Tongue (tissue), 2 donors: ENCODE measurements around the gene ASTN1. TPM values are rescaled to one million over a fixed set of nuclear protein-coding genes. Genes with fewer than 3 reads are reported as not detected.

ENCODE experiments used
- DNase-seq: peaks from one replicate; pipeline ENCODE4 v3.0.0-alpha.2; 2015
- total RNA-seq: library from RNA; depleted of rRNA; stranded (reverse); fragments of >200 nt; gene quantifications from one replicate; pipeline ENCODE4 v1.2.3, GENCODE V29; 2014

The ASTN1 gene
- total RNA-seq, 1 donor from 2014 or later: 5.0 TPM

DNA sequence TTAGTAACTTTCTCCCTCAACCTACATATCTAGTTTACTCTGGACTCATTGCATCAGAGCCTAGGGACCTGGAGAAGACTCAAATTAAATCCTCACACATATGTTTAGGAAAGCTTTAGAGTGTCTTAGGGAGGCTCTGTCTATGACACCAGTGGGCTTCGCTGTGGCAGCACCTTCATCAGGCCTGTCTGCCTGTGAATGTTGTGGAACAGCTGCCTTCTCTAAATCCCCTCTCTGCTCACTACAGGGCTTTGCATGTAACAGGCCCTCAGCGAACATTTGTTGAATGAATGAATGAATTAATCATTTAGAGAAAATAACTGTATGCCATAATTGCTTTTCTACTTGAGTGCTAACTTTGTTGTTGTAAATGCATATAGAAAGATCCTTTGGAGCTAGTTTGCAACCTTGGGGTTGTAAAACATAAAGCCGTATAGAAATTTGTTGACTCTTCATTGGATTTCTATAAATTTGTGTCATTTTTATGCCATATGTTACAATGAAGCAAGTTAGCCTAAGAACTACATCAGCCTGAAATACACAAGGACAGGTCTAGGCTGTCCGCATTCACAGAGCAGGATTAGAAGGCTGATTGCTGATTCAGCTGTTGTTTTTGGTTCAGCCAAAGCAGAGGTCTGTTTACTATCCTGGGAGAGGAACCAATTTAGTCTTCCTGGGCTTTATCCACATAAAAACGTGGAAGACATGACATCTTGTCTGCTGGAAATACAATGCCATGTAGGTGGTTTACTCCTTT is 238.0 kb downstream of the ASTN1 start:
- peak; percentile 48 for DNase-seq

DNA sequence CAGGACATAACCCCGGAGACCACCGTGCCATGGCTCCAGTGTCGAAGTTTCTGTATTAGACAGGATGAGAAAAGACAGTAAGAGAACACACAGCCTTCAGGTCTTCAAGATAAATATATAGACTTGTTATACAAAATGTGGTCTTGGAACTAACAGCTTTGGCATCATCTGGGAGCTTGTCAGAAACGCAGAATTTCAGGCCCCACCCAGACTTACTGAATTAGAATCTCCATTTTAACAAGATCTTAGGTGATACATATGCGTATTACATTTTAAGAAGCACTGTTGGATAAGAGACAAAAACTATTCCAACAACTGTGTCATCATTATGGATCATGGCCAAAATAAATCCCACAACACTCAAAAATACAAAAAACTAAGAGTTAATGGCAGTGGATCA is 239.3 kb downstream of the ASTN1 start:
- no peak for DNase-seq

DNA sequence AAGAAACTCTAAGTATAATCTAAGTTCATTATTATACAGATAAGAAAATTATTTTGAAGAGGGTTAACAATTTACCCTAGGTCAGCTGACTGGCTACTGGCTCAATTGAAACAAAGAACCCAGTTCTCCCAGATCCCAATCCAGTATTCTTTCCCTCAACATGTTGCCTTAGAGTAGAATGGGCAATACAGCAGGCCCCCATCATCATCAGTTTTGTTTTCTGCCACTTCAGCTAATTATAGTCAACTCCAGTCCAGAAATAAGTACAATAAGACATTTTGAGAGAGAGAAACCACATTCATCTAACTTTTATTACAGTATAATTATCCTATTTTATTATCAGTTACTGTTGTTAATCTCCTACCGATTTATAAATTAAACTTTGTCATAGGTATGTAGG is 241.2 kb downstream of the ASTN1 start:
- DNase-seq: no peak

DNA sequence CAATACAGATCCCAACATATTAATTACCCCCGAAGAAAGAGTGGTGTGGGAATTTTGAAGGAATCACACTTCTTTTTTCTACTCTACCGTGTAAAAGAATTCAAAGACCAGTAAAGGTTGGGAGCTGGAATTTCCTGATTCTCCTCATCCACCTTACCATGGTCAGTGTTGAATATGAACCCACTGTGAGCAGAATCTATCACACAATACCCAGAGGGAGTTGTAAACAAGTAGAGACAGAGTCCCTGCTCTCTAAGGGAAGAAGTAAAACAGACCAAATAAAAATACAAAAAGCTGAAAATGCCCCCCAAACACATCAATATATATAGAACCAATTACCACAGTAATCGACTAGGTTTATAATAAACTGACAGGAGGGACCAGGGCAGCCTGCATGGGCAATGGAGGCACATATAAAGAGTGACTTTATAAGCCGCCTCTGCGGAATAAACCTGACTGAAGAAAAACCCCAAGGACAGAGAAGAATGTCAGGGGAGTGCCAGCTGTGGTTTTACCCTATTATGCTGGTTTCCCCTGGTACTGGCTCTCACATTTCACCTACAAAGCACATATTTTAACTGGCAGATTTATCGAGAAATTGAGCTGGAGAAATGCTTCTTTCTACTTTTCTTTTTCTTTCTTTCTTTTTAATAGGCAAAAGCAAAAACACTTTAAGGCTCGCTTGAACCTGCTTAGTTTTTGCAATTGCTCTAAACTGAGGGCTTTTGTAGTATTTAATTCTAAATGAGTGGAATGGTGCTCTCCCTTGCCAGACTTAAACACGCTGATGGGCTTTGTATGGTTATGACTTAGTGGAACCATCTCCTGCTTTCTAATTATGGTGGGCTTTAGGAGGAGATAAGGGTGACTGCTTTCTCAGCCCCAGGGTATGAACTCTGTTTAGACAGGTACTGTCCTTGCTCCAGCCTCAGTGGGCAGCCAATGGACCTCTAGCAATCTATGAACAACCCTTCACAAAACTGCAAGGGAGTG is 244.8 kb downstream of the ASTN1 start:
- DNase-seq: no peak

DNA sequence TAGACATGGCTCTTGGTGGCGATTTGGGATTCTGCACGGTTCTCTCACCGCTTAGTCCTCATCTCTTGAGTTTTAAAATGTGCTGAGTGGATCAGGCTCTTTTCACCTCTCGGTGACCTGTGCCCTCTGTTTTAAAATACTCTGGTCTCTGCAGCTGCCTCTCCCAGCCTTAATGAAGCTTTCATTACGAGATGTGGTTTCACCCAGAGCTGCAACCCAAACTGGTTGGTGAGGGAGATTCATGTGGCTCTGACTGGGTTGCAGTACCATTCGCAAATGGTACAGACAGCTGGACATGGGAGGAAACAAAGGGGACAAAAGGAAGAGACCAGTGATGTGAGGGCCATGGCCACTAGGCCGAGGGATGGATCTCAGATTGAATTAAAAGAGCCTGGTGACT is 258.9 kb downstream of the ASTN1 start:
- no peak for DNase-seq

DNA sequence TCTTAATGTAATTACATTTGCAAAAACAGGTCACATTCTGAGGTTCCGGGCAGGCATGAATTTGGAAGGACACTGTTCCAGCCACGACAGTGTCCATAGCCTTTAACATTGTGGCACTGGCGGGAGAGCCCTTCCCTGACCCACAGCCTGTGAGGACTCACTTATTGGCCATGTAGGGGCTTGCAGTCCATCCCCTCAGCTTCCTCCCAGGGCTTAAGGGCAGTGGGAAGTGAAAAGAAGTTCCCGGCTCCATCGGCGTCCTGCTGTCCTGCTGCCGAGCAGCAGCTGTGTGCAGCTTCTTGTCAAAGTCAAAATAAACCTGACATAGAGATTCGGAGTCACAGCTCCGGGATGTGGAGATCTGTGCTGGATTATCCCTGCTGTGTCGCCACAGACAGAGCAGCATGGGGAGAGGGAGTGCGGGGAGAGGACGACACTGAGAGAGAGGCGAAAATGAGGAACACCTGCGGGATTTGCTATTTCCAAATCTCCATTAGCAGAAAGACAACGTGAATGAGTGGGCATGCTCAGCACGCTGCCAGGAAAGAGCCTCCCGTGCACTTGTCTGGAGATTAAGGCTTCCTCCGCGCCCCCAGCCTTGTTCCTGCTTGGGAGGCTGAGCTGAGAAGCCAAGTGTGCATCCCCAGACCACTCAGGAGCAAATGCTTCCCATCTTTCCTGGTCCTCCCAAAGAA is 260.3 kb downstream of the ASTN1 start:
- DNase-seq: peak; percentile 37

DNA sequence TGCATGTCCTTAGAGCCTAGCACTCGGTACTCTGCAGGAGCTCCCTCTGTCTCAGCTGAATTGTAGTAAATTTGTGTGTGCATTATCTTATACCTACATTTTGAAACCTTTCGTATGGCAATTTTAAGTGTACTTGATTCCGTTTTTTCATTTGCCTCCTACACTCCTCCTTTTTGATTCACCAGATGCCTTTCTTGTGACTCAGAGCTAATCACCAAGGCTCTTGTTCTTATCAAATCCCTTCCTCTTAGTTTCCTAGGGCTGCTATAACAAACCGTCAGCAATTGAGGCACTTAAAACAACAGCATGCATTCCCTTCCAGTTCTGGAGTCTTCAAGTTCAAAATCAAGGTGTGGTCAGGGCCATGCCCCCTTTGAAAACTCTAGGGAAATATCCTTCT is 261.0 kb downstream of the ASTN1 start:
- DNase-seq: no peak

DNA sequence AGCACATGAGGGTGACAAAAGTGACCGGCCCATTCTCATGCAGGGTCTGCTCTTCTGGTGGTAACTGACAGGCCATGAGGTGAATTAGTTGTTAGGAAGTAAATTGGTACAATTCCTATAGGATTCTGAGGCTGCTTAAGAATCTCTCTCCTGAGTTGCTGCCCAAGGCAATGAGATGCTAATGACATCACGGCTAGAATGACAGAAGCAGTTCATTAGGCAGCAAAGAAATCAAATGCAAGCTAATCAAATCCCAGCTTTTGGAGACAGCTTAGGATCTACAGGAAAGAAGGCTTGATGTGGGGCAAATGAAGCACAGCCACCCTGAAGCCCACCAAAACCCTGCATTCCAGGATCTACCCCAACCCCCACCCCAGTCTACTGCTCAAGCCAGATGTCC is 265.2 kb downstream of the ASTN1 start:
- DNase-seq: no peak

DNA sequence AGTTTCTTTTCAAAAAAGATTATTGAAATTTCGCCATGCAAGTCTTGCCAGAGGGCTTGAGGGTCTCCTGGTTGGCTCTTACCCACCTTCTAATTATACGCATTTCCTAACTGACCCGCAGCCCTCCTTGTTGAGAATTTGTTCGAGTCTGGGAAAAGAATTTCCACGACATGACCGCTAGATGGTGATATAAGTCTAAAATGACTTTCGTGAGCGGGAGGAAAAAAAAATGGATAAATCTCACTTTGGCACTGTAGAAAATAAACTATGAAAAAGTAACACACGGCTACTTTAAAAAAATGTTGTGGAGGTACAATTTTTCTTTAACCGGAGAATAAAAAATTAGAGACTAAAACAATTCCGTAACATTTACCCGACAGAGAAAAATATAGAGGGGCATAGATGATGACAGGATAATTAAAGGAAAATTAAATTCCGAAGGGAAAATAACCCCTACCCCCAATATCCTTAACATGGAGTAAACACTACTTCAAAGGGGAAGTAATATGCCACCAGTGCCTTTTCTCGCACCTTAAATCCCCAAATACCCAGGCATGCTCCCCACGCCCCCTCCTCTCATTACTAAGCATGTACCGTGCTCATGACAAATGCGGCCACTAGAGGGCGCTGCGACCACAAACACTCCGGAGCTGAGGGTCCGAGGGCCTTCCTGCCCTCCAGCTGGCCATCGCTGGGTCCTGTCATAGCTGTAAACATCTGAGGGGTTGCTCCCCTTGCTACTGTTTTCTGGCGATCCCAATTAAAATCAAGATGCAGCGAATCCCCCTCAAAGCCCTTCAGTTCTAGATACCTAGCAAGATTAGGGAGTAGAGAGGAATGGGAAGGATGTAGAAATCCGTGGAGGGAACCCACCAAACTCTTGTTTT is 266.9 kb downstream of the ASTN1 start:
- peak; percentile 82 for DNase-seq

DNA sequence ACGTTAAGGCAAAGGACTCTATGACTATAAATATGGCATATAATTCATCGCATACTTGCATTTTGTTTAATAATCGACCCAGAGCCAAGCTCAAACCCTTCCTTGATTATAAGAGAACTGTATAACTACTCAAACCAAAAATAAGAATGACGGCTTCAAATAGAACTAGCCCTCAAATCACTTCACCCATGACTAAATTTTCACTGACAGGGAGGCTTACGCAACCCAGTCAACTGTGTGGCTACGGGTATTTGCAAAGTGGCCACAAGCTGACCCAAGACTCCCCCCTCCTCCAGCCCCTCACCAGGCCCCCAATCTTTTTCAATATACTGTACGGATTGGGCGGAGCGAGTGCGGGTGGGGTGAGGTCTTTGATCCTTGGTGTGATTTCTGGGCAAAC is 268.3 kb downstream of the ASTN1 start:
- DNase-seq: no peak

DNA sequence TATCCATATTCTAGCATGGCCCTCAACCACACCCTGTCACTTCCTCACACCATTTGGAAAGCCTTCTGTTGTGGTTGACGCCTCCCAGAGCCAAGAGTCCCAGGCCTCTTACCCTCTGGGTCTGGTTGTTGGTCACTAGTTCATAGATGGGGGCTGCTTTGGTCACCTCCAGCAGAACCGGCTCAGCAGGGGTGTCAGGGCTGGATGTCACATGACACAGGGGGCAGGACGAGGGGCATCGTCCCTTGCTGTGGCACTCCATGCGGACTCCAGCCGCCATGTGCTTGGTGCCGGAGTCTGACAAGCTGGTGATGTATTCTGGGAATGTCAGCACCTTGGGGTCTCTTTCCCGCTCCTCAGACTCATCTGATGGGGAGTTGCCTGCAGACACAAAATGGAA is 270.1 kb downstream of the ASTN1 start:
- DNase-seq: no peak

DNA sequence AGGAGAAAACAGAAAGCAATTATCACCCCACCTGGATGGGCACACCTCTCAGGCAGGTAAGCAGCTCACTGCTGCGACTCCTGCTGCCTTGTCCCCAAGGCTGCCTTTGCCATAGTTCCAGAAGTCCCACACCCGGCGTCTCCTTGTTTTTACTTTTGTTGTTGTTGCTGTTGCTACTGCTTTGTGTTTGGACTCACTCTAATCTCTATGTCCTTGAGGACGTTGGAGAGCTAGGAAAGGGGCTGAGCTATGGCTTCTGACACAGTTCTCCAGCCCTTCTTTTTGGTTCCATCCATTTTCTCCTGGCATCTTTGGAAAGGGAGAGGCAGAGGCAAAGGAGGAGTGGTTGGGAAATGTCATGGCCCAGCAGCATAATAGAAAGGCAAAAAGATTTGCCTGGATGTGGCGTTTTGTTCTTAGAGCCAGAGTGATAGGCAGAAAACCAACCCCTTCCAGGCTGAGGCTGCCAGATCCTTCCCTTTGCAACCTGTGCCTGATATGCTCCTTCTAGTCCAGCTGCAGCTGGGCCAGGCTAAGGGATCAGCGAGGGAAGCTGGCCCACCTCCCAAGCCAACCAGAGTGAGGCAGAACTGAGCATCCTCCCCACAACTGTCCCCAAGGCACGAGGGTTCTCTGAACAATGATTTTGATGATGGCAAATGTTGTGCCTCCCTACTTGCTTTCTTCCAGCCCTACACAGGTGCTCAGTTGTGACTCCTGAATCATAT is 270.7 kb downstream of the ASTN1 start:
- no peak for DNase-seq

DNA sequence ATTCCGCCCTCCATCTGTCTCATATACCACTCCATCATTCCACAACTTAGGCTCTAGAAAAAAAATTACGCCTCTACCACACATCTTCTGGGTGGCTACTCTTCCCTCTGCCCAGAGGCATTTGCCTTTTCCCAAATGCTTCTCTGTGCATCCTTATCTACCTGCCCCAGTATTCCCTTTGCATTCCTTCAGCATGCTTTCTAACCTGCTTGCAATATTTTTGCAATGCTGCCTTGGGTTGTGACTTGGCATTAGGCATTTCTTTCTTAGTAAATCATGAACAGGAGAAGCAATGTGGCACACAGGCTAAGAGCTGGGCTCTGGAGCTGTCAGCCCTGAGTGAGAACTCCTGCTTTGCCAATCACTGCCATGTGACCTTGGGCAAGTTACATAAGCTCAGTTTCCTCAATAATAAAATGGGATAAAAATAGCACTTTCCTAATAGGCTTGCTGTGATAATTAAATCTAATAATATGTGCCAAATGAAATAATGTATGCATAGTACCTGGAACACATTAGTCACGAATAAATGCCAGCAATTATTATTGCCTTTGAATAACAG is 276.0 kb downstream of the ASTN1 start:
- no peak for DNase-seq

DNA sequence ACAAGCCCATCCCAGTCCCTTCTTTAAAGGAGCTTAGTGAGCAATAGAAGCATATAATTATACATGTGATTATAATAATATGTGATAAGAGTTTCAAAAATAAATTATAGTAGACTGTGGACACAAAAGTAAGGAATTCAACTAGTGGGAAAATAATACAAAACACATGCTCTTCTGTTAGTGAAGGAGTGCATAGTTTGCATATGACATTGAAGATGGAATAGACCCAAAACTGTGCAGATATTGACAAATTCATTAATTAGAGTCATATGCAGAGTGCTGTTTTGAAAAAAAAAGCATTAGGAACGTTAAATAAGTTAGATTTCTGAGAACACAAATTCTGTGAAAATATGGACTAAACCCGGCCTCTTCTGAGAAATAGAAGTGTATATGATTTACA is 278.8 kb downstream of the ASTN1 start:
- peak; percentile 26 for DNase-seq

DNA sequence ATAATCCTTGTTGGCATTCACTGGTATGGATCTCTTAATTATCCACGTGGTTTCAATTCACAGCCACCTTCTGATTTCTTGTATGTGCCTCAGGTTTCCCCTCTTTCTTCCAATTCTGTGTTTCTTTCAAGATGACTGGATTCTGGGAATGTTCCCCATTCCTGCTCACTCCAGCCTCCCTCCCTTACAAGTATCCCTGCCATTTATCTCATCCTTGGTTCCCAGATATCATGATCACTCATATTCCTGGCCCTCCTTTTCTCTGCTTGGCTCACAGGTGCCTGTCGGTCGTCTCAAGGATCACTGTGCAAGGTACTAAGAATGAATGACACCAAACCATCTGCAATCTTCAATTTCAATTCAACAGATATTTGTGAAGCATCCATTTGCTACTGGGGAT is 279.2 kb downstream of the ASTN1 start:
- DNase-seq: no peak

DNA sequence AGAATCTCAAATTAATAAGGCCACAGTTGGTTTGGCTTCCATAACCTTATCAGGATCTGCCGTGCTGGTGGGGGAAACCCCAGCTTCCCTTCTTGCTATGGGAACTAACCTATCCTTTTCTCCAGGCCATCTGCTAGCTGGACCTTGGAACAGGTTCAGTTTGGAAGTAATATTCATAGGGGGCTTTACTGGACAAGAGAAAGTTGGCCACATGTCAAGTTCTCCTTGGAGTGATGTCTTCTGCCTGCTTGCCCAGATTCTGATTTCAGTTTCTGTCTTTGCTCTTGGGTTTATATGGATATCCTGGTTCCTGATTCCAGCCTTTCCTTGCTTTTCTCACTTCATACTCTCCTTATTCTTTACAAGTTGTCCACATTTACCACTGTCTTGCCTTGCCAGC is 279.6 kb downstream of the ASTN1 start:
- peak; percentile 19 for DNase-seq

DNA sequence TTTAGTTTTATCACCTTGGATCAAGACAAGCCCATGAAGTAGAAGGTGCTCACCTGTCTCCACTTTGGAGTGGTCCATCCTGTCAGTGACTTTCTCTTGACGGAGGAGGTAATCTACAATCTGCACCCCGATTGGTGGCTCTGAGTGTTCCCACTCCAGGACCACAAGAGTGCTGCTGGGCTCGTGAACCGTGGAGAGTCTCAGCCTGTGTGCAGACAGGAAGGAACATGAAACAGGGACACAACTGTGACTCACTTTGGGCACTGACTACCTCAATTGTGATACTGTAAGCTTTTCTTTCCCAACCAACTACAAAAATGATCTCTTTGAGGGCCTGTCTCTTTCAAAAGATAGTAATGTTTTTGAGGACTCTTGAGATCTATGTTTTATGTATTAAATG is 280.2 kb downstream of the ASTN1 start:
- no peak for DNase-seq

DNA sequence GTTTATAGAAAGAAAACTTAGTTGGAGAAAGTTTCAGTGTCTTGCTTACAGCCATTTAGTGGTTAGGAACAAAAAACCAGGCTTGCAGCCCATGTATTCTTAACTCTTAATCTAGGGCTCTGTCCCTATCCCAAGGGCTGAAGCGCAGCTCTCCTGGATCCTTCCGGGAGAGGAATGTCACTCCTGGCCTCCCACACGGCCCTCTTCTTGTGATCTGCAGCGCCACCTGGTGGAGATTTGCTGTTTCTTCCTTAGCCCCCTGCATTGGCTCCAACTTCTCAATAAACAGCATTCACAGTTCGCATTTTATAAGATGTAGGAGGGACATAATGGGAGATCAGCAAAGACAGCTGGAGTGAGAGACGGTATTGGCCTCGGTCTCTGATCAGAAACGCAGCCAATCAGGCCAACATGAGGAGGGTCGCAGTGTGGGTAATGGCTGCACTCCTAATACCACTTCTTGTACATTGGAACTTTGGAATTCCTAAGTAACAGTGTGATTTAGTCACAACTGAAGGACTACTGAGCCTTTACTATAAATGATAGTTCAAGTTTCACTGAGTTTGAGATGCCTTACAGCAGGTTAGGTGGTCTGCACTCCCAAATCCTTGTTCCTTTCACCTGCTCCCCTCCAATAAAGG is 283.4 kb downstream of the ASTN1 start:
- peak; percentile 90 for DNase-seq

DNA sequence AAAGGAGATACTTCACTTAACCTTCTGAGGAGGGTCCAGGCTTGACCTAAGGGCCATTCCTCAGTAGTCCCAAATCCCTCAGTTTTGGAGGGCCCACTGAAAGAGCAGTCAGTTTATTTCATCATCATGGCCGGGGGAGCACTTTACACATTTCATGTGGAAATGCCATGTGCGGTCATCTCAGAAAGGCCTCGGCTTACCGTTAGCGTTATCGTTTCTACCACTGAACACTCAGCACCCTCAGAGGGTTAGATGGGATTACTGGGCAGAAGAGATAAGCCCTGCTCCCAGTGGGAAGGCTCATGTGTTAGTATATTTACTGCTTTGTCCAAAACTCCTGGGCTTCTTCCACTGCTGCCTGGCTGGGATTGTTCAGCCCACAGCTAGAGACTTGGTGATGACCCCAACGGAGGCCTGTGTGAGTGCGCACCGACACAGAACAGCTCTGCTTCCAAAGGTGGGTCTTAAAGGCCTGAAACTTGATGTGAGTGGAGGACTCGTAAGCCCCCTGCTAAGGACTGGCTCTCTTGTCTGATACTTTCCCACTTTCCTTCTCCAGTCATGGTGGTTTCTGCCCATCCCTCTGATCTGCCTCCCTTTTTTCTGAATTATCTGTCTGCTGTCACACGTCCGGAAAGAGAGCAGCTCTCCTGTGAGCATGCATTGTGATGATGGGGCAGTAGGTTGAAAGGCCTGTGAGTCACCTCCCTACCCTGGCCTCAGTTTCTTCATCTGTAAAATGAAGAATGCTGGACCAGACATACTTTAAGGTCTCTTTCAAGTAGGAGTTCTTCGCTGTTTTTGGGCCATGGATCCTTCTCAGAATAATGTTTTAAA is 284.5 kb downstream of the ASTN1 start:
- no peak for DNase-seq
